ENCODE data around the gene CRTC1.

The CRTC1 gene

DNA sequence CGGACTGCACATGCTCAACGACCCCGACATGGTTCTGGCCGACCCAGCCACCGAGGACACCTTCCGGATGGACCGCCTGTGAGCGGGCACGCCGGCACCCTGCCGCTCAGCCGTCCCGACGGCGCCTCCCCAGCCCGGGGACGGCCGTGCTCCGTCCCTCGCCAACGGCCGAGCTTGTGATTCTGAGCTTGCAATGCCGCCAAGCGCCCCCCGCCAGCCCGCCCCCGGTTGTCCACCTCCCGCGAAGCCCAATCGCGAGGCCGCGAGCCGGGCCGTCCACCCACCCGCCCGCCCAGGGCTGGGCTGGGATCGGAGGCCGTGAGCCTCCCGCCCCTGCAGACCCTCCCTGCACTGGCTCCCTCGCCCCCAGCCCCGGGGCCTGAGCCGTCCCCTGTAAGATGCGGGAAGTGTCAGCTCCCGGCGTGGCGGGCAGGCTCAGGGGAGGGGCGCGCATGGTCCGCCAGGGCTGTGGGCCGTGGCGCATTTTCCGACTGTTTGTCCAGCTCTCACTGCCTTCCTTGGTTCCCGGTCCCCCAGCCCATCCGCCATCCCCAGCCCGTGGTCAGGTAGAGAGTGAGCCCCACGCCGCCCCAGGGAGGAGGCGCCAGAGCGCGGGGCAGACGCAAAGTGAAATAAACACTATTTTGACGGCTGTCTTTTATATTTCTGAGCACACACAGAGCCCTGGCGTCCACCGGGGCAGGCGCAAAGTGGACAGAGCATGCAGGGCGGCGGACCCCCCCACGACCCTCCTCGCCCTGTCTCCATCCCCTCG lies 94.0 kb downstream of the CRTC1 start:
- WGBS (ENCODE audit: insufficient coverage, insufficient read length) = no CpG with 5 or more reads among the region's 71 CpGs
- Histone ChIP-seq H3K27me3 (ENCODE audit: control insufficient read depth, insufficient read depth, low read length) (peaks cover 31% of the 10 kb centered on the region), H3K36me3 (ENCODE audit: control insufficient read depth, insufficient read depth, low read length) (no peaks in the 10 kb centered on the region; the same call in 1 of the 2 replicates), H3K4me3 (ENCODE audit: low read length) (no peak overlapping the region), H3K4me1 (ENCODE audit: control insufficient read depth, insufficient read depth, low read length) (0 out of 2 replicates have a peak, but pooled peaks cover 2% of the 10 kb centered on the region), H3K27ac (ENCODE audit: low read length) (no peak overlapping the region), H3K9me3 (ENCODE audit: control insufficient read depth, insufficient read depth, low read length) (no peaks in the 10 kb centered on the region)
- DNase-seq (ENCODE audit: low read depth, low spot score) = no peak

DNA sequence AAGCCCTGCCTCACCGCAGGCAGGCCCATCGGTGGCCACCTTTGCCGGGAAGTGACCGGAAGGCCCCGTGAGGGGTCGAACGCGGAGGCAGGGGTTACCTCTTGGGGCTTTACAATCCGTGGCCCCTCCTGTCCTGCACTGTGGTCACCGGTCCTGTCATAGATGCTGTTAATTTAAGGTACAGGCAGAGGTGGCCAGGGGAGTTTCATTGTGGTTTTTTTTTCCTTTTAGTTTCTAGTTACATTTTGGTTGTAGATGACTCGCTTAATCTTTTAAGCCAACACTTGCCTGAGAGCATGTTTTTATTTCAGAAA lies 94.6 kb downstream of the CRTC1 start:
- Histone ChIP-seq H3K36me3 (ENCODE audit: control insufficient read depth, insufficient read depth, low read length) (no peaks in the 10 kb centered on the region; the same call in 1 of the 2 replicates), H3K4me3 (ENCODE audit: low read length) (no peak overlapping the region), H3K27me3 (ENCODE audit: control insufficient read depth, insufficient read depth, low read length) (peaks cover 27% of the 10 kb centered on the region), H3K4me1 (ENCODE audit: control insufficient read depth, insufficient read depth, low read length) (0 out of 2 replicates have a peak, but pooled peaks cover 2% of the 10 kb centered on the region), H3K9me3 (ENCODE audit: control insufficient read depth, insufficient read depth, low read length) (no peaks in the 10 kb centered on the region), H3K27ac (ENCODE audit: low read length) (no peak overlapping the region)
- DNase-seq (ENCODE audit: low read depth, low spot score) = no peak
- no CpG with 5 or more reads among the region's 11 CpGs for WGBS (ENCODE audit: insufficient coverage, insufficient read length)

DNA sequence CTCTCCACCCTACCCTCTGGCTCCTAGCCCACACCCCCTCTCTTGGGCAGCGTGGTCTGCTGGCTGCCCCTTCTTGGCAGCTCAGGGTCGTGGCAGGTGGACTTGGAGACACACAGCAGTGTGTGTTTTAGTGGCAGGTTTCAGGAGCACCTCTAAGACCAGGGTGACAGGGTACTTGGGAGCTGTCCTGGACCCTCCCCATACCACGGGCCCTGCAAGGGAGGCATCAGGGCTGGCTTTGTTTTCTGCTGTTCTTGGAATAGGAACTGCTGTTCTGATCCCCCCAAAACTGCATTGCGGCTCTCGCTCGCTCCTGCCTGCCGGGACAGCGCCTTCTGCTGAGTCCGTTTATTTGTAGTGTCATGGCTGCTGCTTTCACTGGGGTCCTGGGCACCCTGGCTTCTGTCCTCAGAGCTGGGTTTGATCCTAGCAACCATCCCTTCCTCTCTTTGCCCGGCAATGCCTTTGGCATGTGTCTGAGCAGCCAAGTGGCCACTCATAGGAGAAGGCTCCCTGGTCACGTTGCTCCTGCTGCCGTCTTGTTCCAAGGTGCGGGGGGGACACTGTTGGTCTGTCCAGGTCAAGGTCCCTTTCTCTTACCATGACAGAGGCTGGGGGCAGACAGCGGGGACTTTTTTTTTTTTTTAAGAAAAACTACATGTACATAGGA lies 95.5 kb downstream of the CRTC1 start:
- WGBS (ENCODE audit: insufficient coverage, insufficient read length) = no CpG with 5 or more reads among the region's 14 CpGs
- Histone ChIP-seq H3K27me3 (ENCODE audit: control insufficient read depth, insufficient read depth, low read length) (peaks cover 23% of the 10 kb centered on the region), H3K27ac (ENCODE audit: low read length) (no peak overlapping the region), H3K9me3 (ENCODE audit: control insufficient read depth, insufficient read depth, low read length) (no peaks in the 10 kb centered on the region), H3K36me3 (ENCODE audit: control insufficient read depth, insufficient read depth, low read length) (no peaks in the 10 kb centered on the region; the same call in 1 of the 2 replicates), H3K4me3 (ENCODE audit: low read length) (no peak overlapping the region), H3K4me1 (ENCODE audit: control insufficient read depth, insufficient read depth, low read length) (0 out of 2 replicates have a peak, but pooled peaks cover 2% of the 10 kb centered on the region)
- DNase-seq (ENCODE audit: low read depth, low spot score) = no peak

DNA sequence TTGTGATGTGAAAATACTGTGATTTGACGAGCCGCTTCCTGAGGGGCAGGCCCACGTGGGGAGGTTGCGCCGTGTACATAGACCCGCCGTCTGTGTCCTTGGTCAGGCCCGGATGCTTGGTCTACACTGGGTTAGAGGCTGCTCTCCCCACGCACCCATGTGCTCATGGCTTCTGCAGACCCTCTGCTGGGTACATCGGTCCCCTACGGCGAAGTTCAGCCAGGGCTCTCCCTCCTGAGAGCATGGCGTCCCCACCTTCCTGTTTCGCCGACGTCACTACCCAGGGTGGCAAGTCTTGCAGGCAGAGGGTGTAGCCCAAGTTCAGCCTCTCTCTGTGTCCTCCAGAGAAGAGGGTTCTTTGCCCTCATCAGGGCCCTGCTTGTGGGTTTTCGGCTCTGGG lies 96.6 kb downstream of the CRTC1 start:
- no CpG with 5 or more reads among the region's 17 CpGs for WGBS (ENCODE audit: insufficient coverage, insufficient read length)
- H3K4me1 ChIP-seq (ENCODE audit: control insufficient read depth, insufficient read depth, low read length) = 0 out of 2 replicates have a peak, but pooled peaks cover 3% of the 10 kb centered on the region
- H3K27ac ChIP-seq (ENCODE audit: low read length) = no peak overlapping the region
- H3K27me3 ChIP-seq (ENCODE audit: control insufficient read depth, insufficient read depth, low read length) = peaks cover 27% of the 10 kb centered on the region
- no peaks in the 10 kb centered on the region; the same call in 1 of the 2 replicates for H3K36me3 ChIP-seq (ENCODE audit: control insufficient read depth, insufficient read depth, low read length)
- no peak for DNase-seq (ENCODE audit: low read depth, low spot score)
- H3K9me3 ChIP-seq (ENCODE audit: control insufficient read depth, insufficient read depth, low read length) = no peaks in the 10 kb centered on the region
- H3K4me3 ChIP-seq (ENCODE audit: low read length) = no peak overlapping the region

DNA sequence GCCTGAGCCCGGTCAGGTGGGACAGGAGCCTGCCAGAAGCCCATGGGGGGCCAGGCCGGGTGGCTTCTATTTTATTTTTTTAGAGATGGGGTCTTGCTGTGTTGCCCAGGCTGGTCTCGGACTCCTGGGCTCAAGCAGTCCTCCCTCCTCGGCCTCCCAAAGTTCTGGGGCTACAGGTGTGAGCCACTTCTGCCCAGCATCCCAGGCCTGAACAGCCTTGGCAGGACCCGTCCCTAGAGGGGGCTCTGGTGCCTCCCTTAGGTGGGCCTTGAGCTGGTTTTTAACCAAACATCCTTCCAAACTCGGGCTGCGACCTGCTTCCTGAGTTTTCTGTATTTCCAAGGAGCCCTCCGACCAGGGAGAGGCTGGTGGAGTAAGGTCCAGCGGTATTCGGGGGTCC lies 97.2 kb downstream of the CRTC1 start:
- H3K27me3 ChIP-seq (ENCODE audit: control insufficient read depth, insufficient read depth, low read length) = peaks cover 31% of the 10 kb centered on the region
- H3K4me3 ChIP-seq (ENCODE audit: low read length) = no peak overlapping the region
- no peak overlapping the region for H3K27ac ChIP-seq (ENCODE audit: low read length)
- peaks cover 5% of the 10 kb centered on the region; the same call in 1 of the 2 replicates for H3K4me1 ChIP-seq (ENCODE audit: control insufficient read depth, insufficient read depth, low read length)
- no peaks in the 10 kb centered on the region for H3K36me3 ChIP-seq (ENCODE audit: control insufficient read depth, insufficient read depth, low read length)
- no peak for DNase-seq (ENCODE audit: low read depth, low spot score)
- WGBS (ENCODE audit: insufficient coverage, insufficient read length) = no CpG with 5 or more reads among the region's 10 CpGs
- H3K9me3 ChIP-seq (ENCODE audit: control insufficient read depth, insufficient read depth, low read length) = no peaks in the 10 kb centered on the region

DNA sequence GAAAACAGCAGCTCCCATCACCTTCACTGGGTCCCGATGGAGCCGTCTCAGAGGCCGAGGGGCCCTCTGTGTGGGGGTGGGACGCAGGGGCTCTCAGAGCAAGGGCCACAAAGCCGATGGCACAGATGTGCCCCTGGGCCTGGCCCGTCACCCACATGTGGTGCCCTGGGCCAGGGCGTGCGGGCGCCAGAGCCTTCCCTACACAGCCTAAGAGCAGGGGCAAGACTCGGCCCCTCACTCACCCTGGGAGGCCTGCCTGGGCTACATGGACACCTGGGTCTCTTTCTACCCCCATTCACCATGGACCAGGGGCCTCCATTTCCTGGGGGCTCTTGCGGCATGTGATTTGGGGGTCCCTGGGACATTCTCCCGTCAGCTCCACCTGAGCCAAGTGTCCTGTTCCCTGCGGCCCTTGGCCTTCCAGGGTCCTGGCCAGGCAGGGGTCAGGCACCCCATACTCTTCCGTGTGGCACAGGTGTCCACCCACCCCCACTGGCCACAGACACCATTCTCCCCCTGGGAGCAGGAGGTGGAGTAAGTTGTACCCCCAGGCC lies 97.6 kb downstream of the CRTC1 start:
- H3K36me3 ChIP-seq (ENCODE audit: control insufficient read depth, insufficient read depth, low read length) = no peaks in the 10 kb centered on the region
- WGBS (ENCODE audit: insufficient coverage, insufficient read length) = no CpG with 5 or more reads among the region's 14 CpGs

DNA sequence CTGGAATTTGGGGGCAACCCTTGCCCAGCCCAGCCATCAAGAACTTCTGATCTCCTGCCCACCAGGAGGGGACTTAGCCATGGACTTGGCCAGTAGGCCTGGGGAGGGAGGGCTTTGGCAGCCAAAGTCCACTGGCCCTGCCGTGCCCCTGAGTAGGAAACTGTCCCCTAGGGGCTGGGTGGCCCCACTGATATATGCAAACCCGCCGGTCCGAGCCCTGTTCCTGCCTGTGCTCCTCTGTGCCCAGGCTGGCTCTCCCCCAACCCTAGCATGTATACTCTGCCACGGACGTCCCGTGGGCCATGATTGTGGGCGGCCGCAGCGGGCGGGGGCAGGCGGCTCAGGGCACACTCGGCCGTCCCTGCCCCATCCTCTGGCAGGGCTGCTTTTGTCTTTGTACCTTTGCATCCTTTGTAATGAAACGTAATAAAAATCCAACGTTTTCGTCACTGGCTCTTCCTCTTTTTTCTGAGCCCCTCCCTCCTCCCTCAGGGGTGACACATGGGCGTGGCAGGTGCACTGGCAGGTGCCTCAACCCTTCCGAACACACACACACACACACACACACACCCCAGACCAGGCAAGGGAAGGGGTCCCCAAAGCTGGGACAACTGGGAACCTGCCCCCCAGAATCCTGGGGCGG lies 98.5 kb downstream of the CRTC1 start:
- no peaks in the 10 kb centered on the region for H3K36me3 ChIP-seq (ENCODE audit: control insufficient read depth, insufficient read depth, low read length)
- no peak overlapping the region for H3K27ac ChIP-seq (ENCODE audit: low read length)
- DNase-seq (ENCODE audit: low read depth, low spot score) = no peak
- H3K4me1 ChIP-seq (ENCODE audit: control insufficient read depth, insufficient read depth, low read length) = peaks cover 6% of the 10 kb centered on the region; the same call in 1 of the 2 replicates
- no peaks in the 10 kb centered on the region for H3K9me3 ChIP-seq (ENCODE audit: control insufficient read depth, insufficient read depth, low read length)
- no CpG with 5 or more reads among the region's 20 CpGs for WGBS (ENCODE audit: insufficient coverage, insufficient read length)
- peaks cover 37% of the 10 kb centered on the region for H3K27me3 ChIP-seq (ENCODE audit: control insufficient read depth, insufficient read depth, low read length)
- H3K4me3 ChIP-seq (ENCODE audit: low read length) = no peak overlapping the region

More for the DNA sequence above, 97.6 kb downstream of the CRTC1 start:
- H3K9me3 ChIP-seq (ENCODE audit: control insufficient read depth, insufficient read depth, low read length) = no peaks in the 10 kb centered on the region
- peaks cover 6% of the 10 kb centered on the region; the same call in 1 of the 2 replicates for H3K4me1 ChIP-seq (ENCODE audit: control insufficient read depth, insufficient read depth, low read length)
- H3K4me3 ChIP-seq (ENCODE audit: low read length) = no peak overlapping the region
- H3K27me3 ChIP-seq (ENCODE audit: control insufficient read depth, insufficient read depth, low read length) = peaks cover 35% of the 10 kb centered on the region
- H3K27ac ChIP-seq (ENCODE audit: low read length) = no peak overlapping the region
- no peak for DNase-seq (ENCODE audit: low read depth, low spot score)

DNA sequence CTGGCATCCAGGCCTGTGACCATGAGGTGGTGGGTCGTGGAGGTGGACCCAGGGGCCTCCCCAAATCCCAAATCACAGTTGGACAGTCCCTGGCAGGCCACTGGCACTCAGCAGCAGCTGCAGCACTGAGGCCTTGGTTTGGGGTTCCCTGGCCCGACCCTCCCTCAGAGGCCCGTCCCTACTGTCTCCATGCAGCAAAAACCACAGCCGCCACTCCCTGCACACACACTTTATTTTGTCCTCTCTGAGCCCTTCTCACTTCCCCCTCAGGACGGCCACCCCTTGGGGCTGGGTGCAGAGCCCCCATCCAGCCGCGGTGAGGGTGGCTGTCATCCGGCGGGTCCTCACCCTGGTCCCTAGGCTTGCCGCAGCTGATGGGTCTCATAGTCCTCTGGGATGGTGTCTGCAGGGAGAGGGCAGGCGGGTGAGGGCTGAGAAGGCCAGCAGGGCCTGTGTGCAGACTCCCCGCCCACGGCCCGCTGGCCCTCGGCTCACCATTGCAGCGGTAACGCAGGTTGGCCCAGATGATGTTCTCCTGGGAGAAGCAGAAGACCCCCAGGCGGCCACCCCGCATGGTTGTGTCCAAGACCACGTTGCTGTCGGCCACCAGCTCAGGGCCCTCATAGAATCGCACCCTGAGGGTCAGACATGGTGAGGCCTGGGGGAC lies 99.2 kb downstream of the CRTC1 start:
- no CpG with 5 or more reads among the region's 22 CpGs for WGBS (ENCODE audit: insufficient coverage, insufficient read length)
- Histone ChIP-seq H3K9me3 (ENCODE audit: control insufficient read depth, insufficient read depth, low read length) (no peaks in the 10 kb centered on the region), H3K27me3 (ENCODE audit: control insufficient read depth, insufficient read depth, low read length) (peaks cover 42% of the 10 kb centered on the region), H3K4me3 (ENCODE audit: low read length) (no peak overlapping the region), H3K4me1 (ENCODE audit: control insufficient read depth, insufficient read depth, low read length) (peaks cover 6% of the 10 kb centered on the region; the same call in 1 of the 2 replicates), H3K36me3 (ENCODE audit: control insufficient read depth, insufficient read depth, low read length) (no peaks in the 10 kb centered on the region), H3K27ac (ENCODE audit: low read length) (no peak overlapping the region)
- DNase-seq (ENCODE audit: low read depth, low spot score) = no peak

DNA sequence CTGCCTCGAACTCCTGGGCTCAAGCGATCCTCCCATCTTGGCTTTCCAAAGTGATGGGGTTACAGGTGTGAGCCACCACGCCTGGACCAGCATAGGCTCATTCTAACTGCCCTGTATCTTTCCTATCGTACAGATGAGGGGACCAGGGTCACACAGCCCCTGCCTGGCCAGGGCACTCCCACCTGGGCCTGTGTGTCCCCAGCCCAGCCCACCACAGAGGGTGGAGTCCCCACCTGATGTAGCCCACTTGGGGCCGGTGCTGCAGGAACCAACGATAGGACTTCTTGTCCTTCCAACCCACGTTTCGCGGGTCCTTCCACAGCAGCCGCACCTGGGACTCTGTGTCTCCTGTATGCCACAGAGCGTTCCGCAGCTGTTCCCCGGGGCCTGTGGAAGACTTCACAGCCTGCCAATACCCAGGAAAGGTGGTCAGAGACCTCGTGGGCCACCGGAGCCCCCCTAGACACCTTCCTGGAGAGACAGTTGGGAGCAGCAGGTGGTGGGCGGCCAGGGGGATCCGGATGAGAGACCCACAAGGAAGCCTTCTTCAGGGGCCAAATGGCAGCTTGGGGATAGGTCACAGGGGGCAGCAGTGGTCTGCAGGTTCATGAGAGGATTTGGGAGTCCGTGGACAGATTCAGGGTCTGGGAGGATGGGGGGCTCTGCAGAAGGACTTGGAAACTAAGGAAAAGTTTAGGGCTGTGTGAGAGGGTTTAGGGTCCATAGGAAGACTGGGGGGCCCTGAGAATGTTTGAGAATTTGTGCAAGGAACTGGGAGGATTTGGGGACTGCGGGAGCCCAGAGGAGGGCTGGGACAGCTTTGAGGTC lies 100.7 kb downstream of the CRTC1 start:
- Histone ChIP-seq H3K27me3 (ENCODE audit: control insufficient read depth, insufficient read depth, low read length) (peaks cover 45% of the 10 kb centered on the region), H3K4me3 (ENCODE audit: low read length) (no peak overlapping the region), H3K9me3 (ENCODE audit: control insufficient read depth, insufficient read depth, low read length) (no peaks in the 10 kb centered on the region), H3K27ac (ENCODE audit: low read length) (no peak overlapping the region), H3K4me1 (ENCODE audit: control insufficient read depth, insufficient read depth, low read length) (peaks cover 10% of the 10 kb centered on the region; the same call in 1 of the 2 replicates), H3K36me3 (ENCODE audit: control insufficient read depth, insufficient read depth, low read length) (no peaks in the 10 kb centered on the region; the same call in 1 of the 2 replicates)
- no CpG with 5 or more reads among the region's 19 CpGs for WGBS (ENCODE audit: insufficient coverage, insufficient read length)
- DNase-seq (ENCODE audit: low read depth, low spot score) = no peak

All from iPS DF 6.9 (cell line).